ENCODE data around the gene FANCF. TPM values are rescaled to one million over a fixed set of nuclear protein-coding genes. Genes with fewer than 3 reads are reported as not detected.

The FANCF gene
- total and polyA plus RNA-seq, 7 donors, result 3.6 to 10.4 (median 4.6) TPM

- H3K4me3 ChIP-seq, result no peak overlapping the region
- TF ChIP-seq POLR2A (IDR thresholded peaks at IDR 0.05) (no peak), POLR2AphosphoS5 (IDR thresholded peaks at IDR 0.05) (no peak), EP300 (IDR thresholded peaks at IDR 0.05) (no peak), CTCF (IDR thresholded peaks at IDR 0.05) (no peak)
- H3K27me3 ChIP-seq, result no peaks in the 10 kb centered on the region
- no peak for DNase-seq
- WGBS, 2 donors, result 66 to 73% methylated on average over 2 of the region's 2 CpGs
- no peak overlapping the region for H3K27ac ChIP-seq
- intact Hi-C loops (cut with DNase I), result no loop called here
- H3K9me3 ChIP-seq, result no peaks in the 10 kb centered on the region
- H3K4me1 ChIP-seq, result no peaks in the 10 kb centered on the region
- no peaks in the 10 kb centered on the region for H3K36me3 ChIP-seq
These were observed 47.8 kb downstream of the FANCF start for GRCh38 chr11:22577854-22578253.

Other genes starting within 250 kb of the FANCF start
- 1 to 10 TPM; 1.1 to 4.8 (median 2.5) TPM for gene GAS2, start 40.8 kb upstream of the FANCF start, total RNA-seq
- 1 to 10 TPM; 1.2 to 1.8 (median 1.5) TPM for gene GAS2, start 40.8 kb upstream of the FANCF start, polyA plus RNA-seq
- 10 to 100 TPM in 3 of 4 donors, 1 to 10 TPM in 1; 6.9 to 16.8 (median 12.0) TPM for gene SVIP, start 204.0 kb upstream of the FANCF start, total RNA-seq
- gene SVIP, start 204.0 kb upstream of the FANCF start, polyA plus RNA-seq, result 10 to 100 TPM in 2 of 3 donors, 1 to 10 TPM in 1; 9.7 to 17.1 (median 16.2) TPM
- not detected for gene CCDC179, start 234.7 kb upstream of the FANCF start, total RNA-seq
- gene CCDC179, start 234.7 kb upstream of the FANCF start, polyA plus RNA-seq, result not detected

Measured in sigmoid colon (tissue), 7 donors.